Epithelial cell of prostate (primary cell): ENCODE measurements around the gene VCX.
"Not testable (repeated sequence)": the region's sequence is repeated elsewhere in the genome, so short reads cannot be mapped to it uniquely, and the experiment has no call there.

Experiments
- DNase-seq: peaks from one replicate; pipeline ENCODE4 v3.0.0-alpha.2; 2011; ENCODE audit warnings: low read depth, low spot score
- H3K27ac ChIP-seq: fragments of 450-650 bp; 2 replicates; pipeline ENCODE4 v1.5.1; 2017; ENCODE audit warnings: mild to moderate bottlenecking

Gene VCX

GRCh38 chrX:7842871-7843270 is at the start of gene VCX:
TSS of gene VCX (plus strand) at chrX:7843171. CDS start at chrX:7843204, 33 bp downstream.
- H3K27ac ChIP-seq, DNase-seq: not testable (repeated sequence)

GRCh38 chrX:7798327-7798726 is 44.6 kb upstream of the VCX start:
- no peak for DNase-seq
- no peak overlapping the region for H3K27ac ChIP-seq

GRCh38 chrX:7801711-7802110 is 41.3 kb upstream of the VCX start:
- DNase-seq, result no peak
- H3K27ac ChIP-seq, result no peak overlapping the region

GRCh38 chrX:7815166-7815805 is 27.7 kb upstream of the VCX start:
- no peak overlapping the region for H3K27ac ChIP-seq
- DNase-seq, result no peak

GRCh38 chrX:7828594-7828993 is 14.4 kb upstream of the VCX start:
- DNase-seq, result no peak
- no peak overlapping the region for H3K27ac ChIP-seq

- no peak for DNase-seq
- no peak overlapping the region for H3K27ac ChIP-seq
Observed at GRCh38 chrX:7841084-7841805, 1.7 kb upstream of the VCX start.

GRCh38 chrX:7852166-7852565 is 9.2 kb downstream of the VCX start:
- H3K27ac ChIP-seq, result no peak overlapping the region
- DNase-seq, result no peak

GRCh38 chrX:7872042-7872441 is 29.1 kb downstream of the VCX start:
- H3K27ac ChIP-seq, result no peak overlapping the region
- no peak for DNase-seq

- DNase-seq, result no peak
- no peak overlapping the region for H3K27ac ChIP-seq
Observed at GRCh38 chrX:7876957-7877356, 34.0 kb downstream of the VCX start.

- no peak overlapping the region for H3K27ac ChIP-seq
- DNase-seq, result no peak
Observed at GRCh38 chrX:7889135-7889534, 46.2 kb downstream of the VCX start.

- no peak for DNase-seq
- H3K27ac ChIP-seq, result no peak overlapping the region
Observed at GRCh38 chrX:7889680-7890079, 46.7 kb downstream of the VCX start.

GRCh38 chrX:7891928-7892327 is 49.0 kb downstream of the VCX start:
- no peak overlapping the region for H3K27ac ChIP-seq
- no peak for DNase-seq
